Nephron (organoid): ENCODE results near the gene NOS3.

Source experiments
- H3K27ac Mint-ChIP-seq, 3 experiments: 2 replicates each; pipeline ENCODE4 v1.8.0; 2020; ENCODE audit warnings: mixed read lengths in 3 of 3, mild to moderate bottlenecking in 2 of 3, moderate library complexity in 1 of 3
- H3K27me3 Mint-ChIP-seq: 2 replicates; pipeline ENCODE4 v1.8.0; 2021; ENCODE audit warnings: low read depth, mild to moderate bottlenecking, moderate library complexity, mixed read lengths
- H3K36me3 Mint-ChIP-seq: 2 replicates; pipeline ENCODE4 v1.8.0; 2020; ENCODE audit warnings: low read depth, mixed read lengths
- H3K4me1 Mint-ChIP-seq: 2 replicates; pipeline ENCODE4 v1.8.0; 2020; ENCODE audit warnings: mixed read lengths
- H3K4me3 Mint-ChIP-seq, 3 experiments: 2 replicates each; pipeline ENCODE4 v1.8.0; 2020; ENCODE audit warnings: mild to moderate bottlenecking in 3 of 3, mixed read lengths in 3 of 3, moderate library complexity in 2 of 3
- H3K9me3 Mint-ChIP-seq: 2 replicates; pipeline ENCODE4 v1.8.0; 2020; ENCODE audit warnings: mixed read lengths
- TF ChIP-seq, protein P1 (sequence below), 3 experiments: fragments of 200-600 bp; sonication (generic); IDR thresholded peaks; one replicate each; pipeline ENCODE4 v1.5.0; 2021; ENCODE audit warnings: antibody characterized with exemption in 3 of 3; ENCODE audit not compliant: unreplicated experiment in 3 of 3

Gene NOS3

DNA sequence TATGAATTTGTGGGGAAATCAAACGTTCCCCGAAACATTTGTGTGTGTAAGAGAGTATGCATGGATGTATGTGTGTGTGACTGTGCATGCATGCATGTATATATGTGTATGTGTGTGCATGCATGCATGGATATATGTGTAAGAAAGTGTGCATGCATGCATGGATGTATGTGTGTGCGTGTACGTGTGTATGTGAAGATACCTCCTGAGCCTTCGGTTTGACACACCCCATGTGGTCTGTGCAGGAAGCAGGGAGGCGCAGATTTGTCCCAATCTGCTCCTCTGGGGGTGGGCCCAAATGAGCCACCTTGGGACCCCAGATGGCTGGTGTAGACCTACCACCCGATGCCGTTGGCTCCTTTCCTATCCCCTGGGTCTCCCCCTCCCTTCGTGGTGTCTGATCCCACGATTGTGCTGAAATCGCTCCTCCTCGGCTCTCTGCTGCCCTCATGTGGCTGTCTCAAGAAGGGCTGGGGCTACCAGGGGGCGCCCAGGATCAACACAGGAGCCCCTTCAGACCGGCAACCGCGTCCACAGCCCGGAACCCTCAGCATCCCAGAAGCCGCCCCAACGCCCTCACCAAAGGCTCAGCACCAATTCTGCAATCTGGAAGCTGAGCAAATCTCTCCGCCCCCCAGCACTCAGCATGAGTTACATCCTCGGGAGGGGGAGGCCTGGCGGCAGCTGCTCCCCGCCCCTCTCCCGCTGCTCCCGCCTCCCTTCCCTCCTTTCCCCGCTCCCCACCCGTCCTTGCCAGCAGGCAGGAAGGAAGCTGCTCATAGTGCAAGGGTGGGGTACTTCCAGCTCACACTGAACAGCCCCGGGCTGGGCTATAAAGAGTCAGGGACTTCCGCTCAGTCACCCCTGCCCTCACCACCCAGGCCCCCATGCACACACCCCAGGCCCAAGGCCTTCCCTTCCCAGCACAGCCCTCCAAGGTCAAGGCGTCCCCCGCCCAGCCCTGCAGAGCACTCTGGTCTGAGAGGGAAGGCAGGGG lies 2.3 kb upstream of the NOS3 start:
- H3K4me1 Mint-ChIP-seq, result peaks cover 34% of the 10 kb centered on the region
- peak overlapping the region; percentile 42 to 67 (median 60) for H3K4me3 Mint-ChIP-seq
- peak overlapping the region; percentile 52 to 87 (median 63) for H3K27ac Mint-ChIP-seq
- H3K9me3 Mint-ChIP-seq, result no peaks in the 10 kb centered on the region
- TF ChIP-seq, protein P1, sequence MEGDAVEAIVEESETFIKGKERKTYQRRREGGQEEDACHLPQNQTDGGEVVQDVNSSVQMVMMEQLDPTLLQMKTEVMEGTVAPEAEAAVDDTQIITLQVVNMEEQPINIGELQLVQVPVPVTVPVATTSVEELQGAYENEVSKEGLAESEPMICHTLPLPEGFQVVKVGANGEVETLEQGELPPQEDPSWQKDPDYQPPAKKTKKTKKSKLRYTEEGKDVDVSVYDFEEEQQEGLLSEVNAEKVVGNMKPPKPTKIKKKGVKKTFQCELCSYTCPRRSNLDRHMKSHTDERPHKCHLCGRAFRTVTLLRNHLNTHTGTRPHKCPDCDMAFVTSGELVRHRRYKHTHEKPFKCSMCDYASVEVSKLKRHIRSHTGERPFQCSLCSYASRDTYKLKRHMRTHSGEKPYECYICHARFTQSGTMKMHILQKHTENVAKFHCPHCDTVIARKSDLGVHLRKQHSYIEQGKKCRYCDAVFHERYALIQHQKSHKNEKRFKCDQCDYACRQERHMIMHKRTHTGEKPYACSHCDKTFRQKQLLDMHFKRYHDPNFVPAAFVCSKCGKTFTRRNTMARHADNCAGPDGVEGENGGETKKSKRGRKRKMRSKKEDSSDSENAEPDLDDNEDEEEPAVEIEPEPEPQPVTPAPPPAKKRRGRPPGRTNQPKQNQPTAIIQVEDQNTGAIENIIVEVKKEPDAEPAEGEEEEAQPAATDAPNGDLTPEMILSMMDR (IDR thresholded peaks at IDR 0.05; ENCODE audit: unreplicated experiment in 3 of 3), result peak; percentile 92 to 94 (median 94)
- peaks cover 8% of the 10 kb centered on the region for H3K27me3 Mint-ChIP-seq
- no peaks in the 10 kb centered on the region for H3K36me3 Mint-ChIP-seq

DNA sequence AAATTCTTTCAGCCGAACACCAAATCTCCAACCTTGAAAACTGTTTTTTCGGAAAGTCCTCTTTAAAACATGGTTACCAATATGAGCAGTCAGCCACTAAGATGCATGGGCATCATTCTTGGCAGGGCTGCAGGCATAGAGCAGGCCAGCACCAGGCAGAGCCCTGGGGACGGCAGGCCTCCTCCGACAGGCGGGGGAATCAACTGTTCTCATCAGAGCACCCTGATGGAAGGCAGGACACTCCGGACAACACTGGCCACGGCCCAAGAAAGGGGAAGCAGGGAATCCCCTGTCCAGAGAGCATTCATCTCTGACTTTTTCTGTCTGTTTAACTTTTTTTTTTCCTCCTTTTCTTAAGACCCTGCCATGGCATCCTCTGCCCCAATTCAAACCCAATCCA lies 1.4 kb upstream of the NOS3 start:
- H3K4me1 Mint-ChIP-seq, result peaks cover 34% of the 10 kb centered on the region
- TF ChIP-seq, protein P1 (IDR thresholded peaks at IDR 0.05; ENCODE audit: unreplicated experiment in 3 of 3), result no peak
- H3K36me3 Mint-ChIP-seq, result no peaks in the 10 kb centered on the region
- no peaks in the 10 kb centered on the region for H3K27me3 Mint-ChIP-seq
- peak overlapping the region; percentile 22 to 63 (median 52) for H3K27ac Mint-ChIP-seq
- peak overlapping the region in 1 of 3 experiments; percentile 18 for H3K4me3 Mint-ChIP-seq
- H3K9me3 Mint-ChIP-seq, result no peaks in the 10 kb centered on the region

DNA sequence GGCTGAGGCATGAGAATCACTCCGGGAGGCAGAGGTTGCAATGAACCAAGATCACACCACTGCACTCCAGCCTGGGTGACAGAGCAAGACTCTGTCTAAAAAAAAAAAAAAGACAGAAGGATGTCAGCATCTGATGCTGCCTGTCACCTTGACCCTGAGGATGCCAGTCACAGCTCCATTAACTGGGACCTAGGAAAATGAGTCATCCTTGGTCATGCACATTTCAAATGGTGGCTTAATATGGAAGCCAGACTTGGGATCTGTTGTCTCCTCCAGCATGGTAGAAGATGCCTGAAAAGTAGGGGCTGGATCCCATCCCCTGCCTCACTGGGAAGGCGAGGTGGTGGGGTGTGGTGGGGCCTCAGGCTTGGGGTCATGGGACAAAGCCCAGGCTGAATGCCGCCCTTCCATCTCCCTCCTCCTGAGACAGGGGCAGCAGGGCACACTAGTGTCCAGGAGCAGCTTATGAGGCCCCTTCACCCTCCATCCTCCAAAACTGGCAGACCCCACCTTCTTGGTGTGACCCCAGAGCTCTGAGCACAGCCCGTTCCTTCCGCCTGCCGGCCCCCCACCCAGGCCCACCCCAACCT lies 1.3 kb downstream of the NOS3 start:
- Mint-ChIP-seq H3K27ac (peak overlapping the region in 2 of 3 experiments; percentile 48 to 61), H3K27me3 (no peaks in the 10 kb centered on the region), H3K4me1 (peaks cover 23% of the 10 kb centered on the region), H3K4me3 (no peak overlapping the region), H3K36me3 (no peaks in the 10 kb centered on the region), H3K9me3 (no peaks in the 10 kb centered on the region)
- TF ChIP-seq, protein P1 (IDR thresholded peaks at IDR 0.05; ENCODE audit: unreplicated experiment in 3 of 3), result no peak

DNA sequence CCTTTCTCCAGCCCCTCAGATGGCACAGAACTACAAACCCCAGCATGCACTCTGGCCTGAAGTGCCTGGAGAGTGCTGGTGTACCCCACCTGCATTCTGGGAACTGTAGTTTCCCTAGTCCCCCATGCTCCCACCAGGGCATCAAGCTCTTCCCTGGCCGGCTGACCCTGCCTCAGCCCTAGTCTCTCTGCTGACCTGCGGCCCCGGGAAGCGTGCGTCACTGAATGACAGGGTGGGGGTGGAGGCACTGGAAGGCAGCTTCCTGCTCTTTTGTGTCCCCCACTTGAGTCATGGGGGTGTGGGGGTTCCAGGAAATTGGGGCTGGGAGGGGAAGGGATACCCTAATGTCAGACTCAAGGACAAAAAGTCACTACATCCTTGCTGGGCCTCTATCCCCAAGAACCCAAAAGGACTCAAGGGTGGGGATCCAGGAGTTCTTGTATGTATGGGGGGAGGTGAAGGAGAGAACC lies 2.1 kb downstream of the NOS3 start:
- Mint-ChIP-seq H3K36me3 (no peaks in the 10 kb centered on the region), H3K27me3 (no peaks in the 10 kb centered on the region), H3K9me3 (no peaks in the 10 kb centered on the region), H3K27ac (peak overlapping the region; percentile 48 to 84 (median 61)), H3K4me1 (peaks cover 27% of the 10 kb centered on the region), H3K4me3 (no peak overlapping the region)
- TF ChIP-seq, protein P1 (IDR thresholded peaks at IDR 0.05; ENCODE audit: unreplicated experiment in 3 of 3), result no peak

DNA sequence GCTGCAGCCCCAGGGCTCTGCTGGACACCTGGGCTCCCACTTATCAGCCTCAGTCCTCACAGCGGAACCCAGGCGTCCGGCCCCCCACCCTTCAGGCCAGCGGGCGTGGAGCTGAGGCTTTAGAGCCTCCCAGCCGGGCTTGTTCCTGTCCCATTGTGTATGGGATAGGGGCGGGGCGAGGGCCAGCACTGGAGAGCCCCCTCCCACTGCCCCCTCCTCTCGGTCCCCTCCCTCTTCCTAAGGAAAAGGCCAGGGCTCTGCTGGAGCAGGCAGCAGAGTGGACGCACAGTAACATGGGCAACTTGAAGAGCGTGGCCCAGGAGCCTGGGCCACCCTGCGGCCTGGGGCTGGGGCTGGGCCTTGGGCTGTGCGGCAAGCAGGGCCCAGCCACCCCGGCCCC lies 2.7 kb downstream of the NOS3 start:
- no peaks in the 10 kb centered on the region for H3K9me3 Mint-ChIP-seq
- H3K4me1 Mint-ChIP-seq, result peaks cover 21% of the 10 kb centered on the region
- TF ChIP-seq, protein P1 (IDR thresholded peaks at IDR 0.05; ENCODE audit: unreplicated experiment in 3 of 3), result no peak
- no peaks in the 10 kb centered on the region for H3K36me3 Mint-ChIP-seq
- H3K4me3 Mint-ChIP-seq, result no peak overlapping the region
- no peaks in the 10 kb centered on the region for H3K27me3 Mint-ChIP-seq
- peak overlapping the region in 1 of 3 experiments; percentile 64 for H3K27ac Mint-ChIP-seq
